CD4-positive, alpha-beta T cell (primary cell): ENCODE data around the gene TBC1D19. TPM values are rescaled to one million over a fixed set of nuclear protein-coding genes. Genes with fewer than 3 reads are reported as not detected.

Experiments used
- ATAC-seq: fragments of 200-7000 bp; cut with Tn5 transposase; one replicate; pipeline ENCODE4 v1.10.0; 2022; ENCODE audit warnings: mild to moderate bottlenecking; ENCODE audit not compliant: poor library complexity
- CTCF ChIA-PET: fragments of 350-600 bp; sonication (Branson Sonifier 250); formaldehyde crosslinking; loops from one replicate; lab custom pipeline; 2021; ENCODE audit warnings: antibody characterized with exemption, inconsistent platforms; lab: Charles Lee
- POLR2A ChIA-PET: fragments of 350-600 bp; sonication (Branson Sonifier 250); formaldehyde crosslinking; loops from one replicate; lab custom pipeline; 2021; ENCODE audit warnings: antibody characterized with exemption, inconsistent platforms; lab: Charles Lee
- DNase-seq, 14 experiments: peaks; one replicate each; pipeline ENCODE4 v3.0.0-alpha.2; 2013 to 2020; ENCODE audit warnings: mixed read lengths in 2 of 14
- H3K27ac ChIP-seq, 2 donors: one replicate each; pipeline versions ENCODE4 v1.5.1 to v1.7.0; 2013; ENCODE audit warnings: low read length in 2 of 2, low read depth in 1 of 2, mild to moderate bottlenecking in 1 of 2
- H3K27me3 ChIP-seq, 2 experiments: 1 replicate in 1 of 2; 2 replicates in 1 of 2; pipeline versions ENCODE4 v1.6.1 to v1.7.0; 2013; ENCODE audit warnings: low read length in 2 of 2, control low read depth in 1 of 2, mild to moderate bottlenecking in 1 of 2, moderate library complexity in 1 of 2; ENCODE audit not compliant: insufficient read depth in 2 of 2, control insufficient read depth in 1 of 2
- H3K36me3 ChIP-seq: one replicate; pipeline ENCODE4 v1.6.1; 2013; ENCODE audit warnings: low read length, control low read depth; ENCODE audit not compliant: insufficient read depth
- H3K4me1 ChIP-seq: one replicate; pipeline ENCODE4 v1.6.1; 2013; ENCODE audit warnings: low read length, control low read depth; ENCODE audit not compliant: insufficient read depth
- H3K4me3 ChIP-seq: one replicate; pipeline ENCODE4 v1.5.1; 2013; ENCODE audit warnings: mild to moderate bottlenecking, low read length, moderate library complexity
- H3K9me3 ChIP-seq, 2 experiments: 1 replicate in 1 of 2; 2 replicates in 1 of 2; pipeline versions ENCODE4 v1.6.1 to v1.7.0; 2013; ENCODE audit warnings: low read length in 2 of 2, mild to moderate bottlenecking in 2 of 2, control low read depth in 1 of 2, moderate library complexity in 1 of 2; ENCODE audit not compliant: control insufficient read depth in 1 of 2, insufficient read depth in 1 of 2
- H3K27ac Mint-ChIP-seq: one replicate; pipeline ENCODE4 v1.8.0; 2020; ENCODE audit warnings: mixed read lengths
- H3K27me3 Mint-ChIP-seq: one replicate; pipeline ENCODE4 v1.8.0; 2021; ENCODE audit warnings: mixed read lengths
- H3K36me3 Mint-ChIP-seq: one replicate; pipeline ENCODE4 v1.8.0; 2021; ENCODE audit warnings: low read depth, mixed read lengths
- H3K4me1 Mint-ChIP-seq: one replicate; pipeline ENCODE4 v1.8.0; 2021; ENCODE audit warnings: low read depth, mixed read lengths
- H3K4me3 Mint-ChIP-seq: one replicate; pipeline ENCODE4 v1.8.0; 2020; ENCODE audit warnings: mild to moderate bottlenecking, mixed read lengths
- H3K9me3 Mint-ChIP-seq: one replicate; pipeline ENCODE4 v1.8.0; 2020; ENCODE audit warnings: mixed read lengths
- CTCF ChIP-seq: fragments of 200-600 bp; IDR thresholded peaks from one replicate; pipeline ENCODE4 v1.8.0; 2022; ENCODE audit warnings: antibody characterized with exemption, mild to moderate bottlenecking
- intact Hi-C, 2 experiments: fragments of 100-400 bp; cut with DNase I in 1 of 2; cut with micrococcal nuclease in 1 of 2; formaldehyde crosslinking; loops; one replicate each; pipeline versions ENCODE4 v1.15.1 to v1.9.0; 2023 to 2025; cut with DNase I, micrococcal nuclease
- total RNA-seq, 174 experiments: library from RNA in 2 of 174; stranded (reverse) in 2 of 174; gene quantifications; one replicate each; pipeline ENCODE4 v1.2.3 and lab custom pipeline; 2021 to 2026

Gene TBC1D19
- total RNA-seq, 2 experiments from 2014 or later: 4.0 to 4.8 TPM

- ChIA-PET POLR2A (no interaction called here), CTCF (no interaction called here)
- Histone ChIP-seq H3K36me3 (peaks cover 4% of the 10 kb centered on the region), H3K27me3 (no peaks in the 10 kb centered on the region), H3K9me3 (no peaks in the 10 kb centered on the region), H3K27ac (no peak overlapping the region), H3K4me3 (no peak overlapping the region), H3K4me1 (no peaks in the 10 kb centered on the region)
- DNase-seq: peak in 1 of 14 experiments; percentile 17
- TF ChIP-seq CTCF: no peak
- intact Hi-C loops: no loop called here
- H3K4me1 Mint-ChIP-seq: peaks cover 36% of the 10 kb centered on the region
- peaks cover 13% of the 10 kb centered on the region for H3K36me3 Mint-ChIP-seq
- no peaks in the 10 kb centered on the region for H3K27me3 Mint-ChIP-seq
- ATAC-seq: no peak
- H3K9me3 Mint-ChIP-seq: no peaks in the 10 kb centered on the region
- H3K4me3 Mint-ChIP-seq: no peak overlapping the region
- H3K27ac Mint-ChIP-seq: no peak overlapping the region
These were observed 29.4 kb downstream of the TBC1D19 start for GRCh38 chr4:26613237-26613636.

- Mint-ChIP-seq H3K4me1 (peaks cover 36% of the 10 kb centered on the region), H3K9me3 (no peaks in the 10 kb centered on the region), H3K27ac (no peak overlapping the region), H3K4me3 (no peak overlapping the region), H3K36me3 (peaks cover 18% of the 10 kb centered on the region), H3K27me3 (no peaks in the 10 kb centered on the region)
- peaks cover 4% of the 10 kb centered on the region for H3K36me3 ChIP-seq
- intact Hi-C loops: no loop called here
- H3K27ac ChIP-seq: no peak overlapping the region
- DNase-seq: no peak
- CTCF ChIA-PET: no interaction called here
- no peaks in the 10 kb centered on the region for H3K4me1 ChIP-seq
- H3K9me3 ChIP-seq: no peaks in the 10 kb centered on the region
- no peaks in the 10 kb centered on the region for H3K27me3 ChIP-seq
- H3K4me3 ChIP-seq: no peak overlapping the region
- no peak for ATAC-seq
- POLR2A ChIA-PET: no interaction called here
- no peak for TF ChIP-seq CTCF
These were observed 29.9 kb downstream of the TBC1D19 start for GRCh38 chr4:26613735-26614134.

- H3K27ac Mint-ChIP-seq: no peak overlapping the region
- H3K27me3 ChIP-seq: no peaks in the 10 kb centered on the region
- ChIA-PET CTCF (no interaction called here), POLR2A (no interaction called here)
- no peaks in the 10 kb centered on the region for H3K27me3 Mint-ChIP-seq
- H3K4me1 ChIP-seq: no peaks in the 10 kb centered on the region
- H3K36me3 Mint-ChIP-seq: peaks cover 54% of the 10 kb centered on the region
- no peaks in the 10 kb centered on the region for H3K9me3 ChIP-seq
- no peak overlapping the region for H3K27ac ChIP-seq
- DNase-seq (no peak), ATAC-seq (no peak)
- no peak for TF ChIP-seq CTCF
- no peak overlapping the region for H3K4me3 Mint-ChIP-seq
- intact Hi-C loops: no loop called here
- H3K4me3 ChIP-seq: no peak overlapping the region
- no peaks in the 10 kb centered on the region for H3K9me3 Mint-ChIP-seq
- H3K4me1 Mint-ChIP-seq: no peaks in the 10 kb centered on the region
- peaks cover 7% of the 10 kb centered on the region for H3K36me3 ChIP-seq
These were observed 35.9 kb downstream of the TBC1D19 start for GRCh38 chr4:26619784-26620183.
